WTC11 (cell line): Measurements from ENCODE around the gene FABP1. TPM values are rescaled to one million over a fixed set of nuclear protein-coding genes. Genes with fewer than 3 reads are reported as not detected.

Experiments
- ATAC-seq: fragments of 200-7000 bp; cut with Tn5 transposase; 2 replicates; pipeline ENCODE4 v1.10.0; 2021; ENCODE audit warnings: mild to moderate bottlenecking, moderate library complexity
- CTCF ChIA-PET: fragments of 300-600 bp; sonication (Branson Sonifier 250); formaldehyde crosslinking; loops from one replicate; lab custom pipeline; 2021; ENCODE audit warnings: antibody characterized with exemption; lab: Charles Lee
- POLR2A ChIA-PET: fragments of 350-600 bp; sonication (Branson Sonifier 250); formaldehyde crosslinking; loops from one replicate; lab custom pipeline; 2021; ENCODE audit warnings: antibody characterized with exemption; lab: Charles Lee
- DNase-seq: peaks from one replicate; pipeline ENCODE4 v3.0.0; 2021; ENCODE audit warnings: low spot score
- H3K27ac Mint-ChIP-seq: 2 replicates; pipeline ENCODE4 v1.8.0; 2021; ENCODE audit warnings: mixed read lengths
- H3K27me3 Mint-ChIP-seq: 2 replicates; pipeline ENCODE4 v1.8.0; 2021; ENCODE audit warnings: low read depth, mild to moderate bottlenecking, moderate library complexity, mixed read lengths
- H3K36me3 Mint-ChIP-seq: 2 replicates; pipeline ENCODE4 v1.8.0; 2021; ENCODE audit warnings: mixed read lengths
- H3K4me1 Mint-ChIP-seq: 2 replicates; pipeline ENCODE4 v1.8.0; 2022; ENCODE audit warnings: mixed read lengths
- H3K4me3 Mint-ChIP-seq: 2 replicates; pipeline ENCODE4 v1.8.0; 2021; ENCODE audit warnings: mild to moderate bottlenecking, moderate library complexity, mixed read lengths
- H3K9me3 Mint-ChIP-seq: 2 replicates; pipeline ENCODE4 v1.8.0; 2021; ENCODE audit warnings: mixed read lengths
- CREB1 ChIP-seq: sonication (generic); formaldehyde crosslinking; IDR thresholded peaks from 2 replicates; pipeline ENCODE4 v1.8.0; 2023; ENCODE audit warnings: mild to moderate bottlenecking, missing genetic modification reagents
- ELF4 ChIP-seq: sonication (generic); formaldehyde crosslinking; IDR thresholded peaks from 2 replicates; pipeline ENCODE4 v1.8.1; 2022; ENCODE audit warnings: low read depth, mild to moderate bottlenecking, moderate library complexity, missing genetic modification reagents
- EMX1 ChIP-seq: fragments of 250-450 bp; sonication (Bioruptor Pico); IDR thresholded peaks from 2 replicates; pipeline ENCODE4 v1.8.0; 2021; ENCODE audit warnings: mild to moderate bottlenecking
- ESRRA ChIP-seq: sonication (generic); formaldehyde crosslinking; IDR thresholded peaks from 2 replicates; pipeline ENCODE4 v1.8.1; 2022; ENCODE audit warnings: mild to moderate bottlenecking, missing genetic modification reagents, borderline replicate concordance
- NR1H2 ChIP-seq: sonication (generic); formaldehyde crosslinking; IDR thresholded peaks from 2 replicates; pipeline ENCODE4 v1.9.0; 2021; ENCODE audit warnings: mild to moderate bottlenecking, moderate library complexity, missing genetic modification reagents
- TCF7 ChIP-seq: sonication (generic); formaldehyde crosslinking; IDR thresholded peaks from 2 replicates; pipeline ENCODE4 v1.8.0; 2022; ENCODE audit warnings: mild to moderate bottlenecking, low read depth, missing genetic modification reagents, moderate library complexity
- TEAD4 ChIP-seq: sonication (generic); formaldehyde crosslinking; IDR thresholded peaks from 2 replicates; pipeline ENCODE4 v1.8.0; 2022; ENCODE audit warnings: mild to moderate bottlenecking, missing genetic modification reagents
- TP53 ChIP-seq: sonication (generic); formaldehyde crosslinking; IDR thresholded peaks from 2 replicates; pipeline ENCODE4 v1.8.1; 2023; ENCODE audit warnings: mild to moderate bottlenecking, missing genetic modification reagents
- ZNF219 ChIP-seq: sonication (generic); formaldehyde crosslinking; IDR thresholded peaks from 2 replicates; pipeline ENCODE4 v1.8.0; 2023; ENCODE audit warnings: missing genetic modification reagents, mild to moderate bottlenecking, borderline replicate concordance
- ZNF232 ChIP-seq: sonication (generic); formaldehyde crosslinking; IDR thresholded peaks from 2 replicates; pipeline ENCODE4 v1.8.0; 2022; ENCODE audit warnings: mild to moderate bottlenecking, missing genetic modification reagents
- ZNF263 ChIP-seq: sonication (generic); formaldehyde crosslinking; IDR thresholded peaks from 2 replicates; pipeline ENCODE4 v1.8.1; 2022; ENCODE audit warnings: low read depth, mild to moderate bottlenecking, moderate library complexity, missing genetic modification reagents
- ZNF317 ChIP-seq: sonication (generic); formaldehyde crosslinking; IDR thresholded peaks from 2 replicates; pipeline ENCODE4 v1.8.1; 2023; ENCODE audit warnings: low read depth, mild to moderate bottlenecking, moderate library complexity, missing genetic modification reagents, borderline replicate concordance
- ZNF416 ChIP-seq: fragments of 250-450 bp; sonication (Bioruptor Pico); IDR thresholded peaks from 2 replicates; pipeline ENCODE4 v1.9.0; 2021; ENCODE audit warnings: mild to moderate bottlenecking, inconsistent platforms
- total RNA-seq: library from RNA; stranded (reverse); gene quantifications from 3 replicates; pipeline ENCODE4 v1.2.3, GENCODE V29; 2021
- TF ChIP-seq, protein P1 (sequence below): sonication (generic); formaldehyde crosslinking; IDR thresholded peaks from 2 replicates; pipeline ENCODE4 v1.8.0; 2023; ENCODE audit warnings: missing genetic modification reagents
- TF ChIP-seq, protein P2 (sequence below): sonication (generic); formaldehyde crosslinking; IDR thresholded peaks from 2 replicates; pipeline ENCODE4 v1.8.1; 2022; ENCODE audit warnings: mild to moderate bottlenecking, missing genetic modification reagents, moderate library complexity, borderline replicate concordance
- TF ChIP-seq, protein P3 (sequence below): sonication (generic); formaldehyde crosslinking; IDR thresholded peaks from 2 replicates; pipeline ENCODE4 v1.8.0; 2022; ENCODE audit warnings: missing genetic modification reagents
- TF ChIP-seq, protein P4 (sequence below): sonication (generic); formaldehyde crosslinking; IDR thresholded peaks from 2 replicates; pipeline ENCODE4 v1.8.1; 2023; ENCODE audit warnings: mild to moderate bottlenecking, moderate library complexity, missing genetic modification reagents
- TF ChIP-seq, protein P5 (sequence below): sonication (generic); formaldehyde crosslinking; conservative IDR thresholded peaks from 2 replicates; pipeline ENCODE4 v1.8.1; 2023; ENCODE audit warnings: mild to moderate bottlenecking, low read depth, missing genetic modification reagents, moderate library complexity
- TF ChIP-seq, protein P6 (sequence below): sonication (generic); formaldehyde crosslinking; IDR thresholded peaks from 2 replicates; pipeline ENCODE4 v1.8.1; 2022; ENCODE audit warnings: mild to moderate bottlenecking, moderate library complexity, missing genetic modification reagents
- TF ChIP-seq, protein P7 (sequence below): sonication (generic); formaldehyde crosslinking; IDR thresholded peaks from 2 replicates; pipeline ENCODE4 v1.8.1; 2022; ENCODE audit warnings: low read depth, missing genetic modification reagents, borderline replicate concordance

The FABP1 gene
- total RNA-seq, 1 experiment from 2014 or later = 0.46 TPM

DNA sequence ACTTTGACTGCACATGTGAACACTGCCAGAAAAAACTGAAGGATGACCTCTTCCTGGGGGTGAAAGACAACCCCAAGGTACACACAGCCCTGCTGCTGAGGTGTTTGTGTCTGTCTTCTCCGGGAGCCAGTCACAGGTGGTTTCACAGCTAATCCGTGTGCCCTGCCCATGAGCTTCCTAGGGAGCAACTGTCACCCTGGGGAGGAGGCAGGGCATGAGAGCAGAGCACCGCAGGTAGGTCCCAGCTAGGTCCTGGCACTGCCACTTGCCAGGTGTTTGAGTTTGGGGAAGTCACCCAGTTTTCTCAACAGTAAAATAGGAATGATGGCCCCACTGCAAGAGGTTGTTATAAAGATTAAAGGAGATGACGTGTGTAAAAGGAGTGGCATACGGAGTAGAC, 31.2 kb downstream of the FABP1 start:
- no peaks in the 10 kb centered on the region for H3K27me3 Mint-ChIP-seq
- peaks cover 29% of the 10 kb centered on the region for H3K4me1 Mint-ChIP-seq
- no peak overlapping the region for H3K27ac Mint-ChIP-seq
- ATAC-seq = no peak
- H3K9me3 Mint-ChIP-seq = no peaks in the 10 kb centered on the region
- H3K36me3 Mint-ChIP-seq = no peaks in the 10 kb centered on the region
- no peak overlapping the region for H3K4me3 Mint-ChIP-seq
- TF ChIP-seq CREB1 (CRISPR knock-in tag) (no peak), ZNF232 (CRISPR knock-in tag) (no peak), ZNF219 (no peak), ZNF317 (no peak), TEAD4 (no peak), ZNF263 (CRISPR knock-in tag) (no peak), ESRRA (no peak), TCF7 (CRISPR knock-in tag) (no peak), NR1H2 (no peak), ELF4 (CRISPR knock-in tag) (no peak), ZNF416 (no peak), TP53 (CRISPR knock-in tag) (no peak), EMX1 (CRISPR knock-in tag) (no peak)
- TF ChIP-seq, protein P1, sequence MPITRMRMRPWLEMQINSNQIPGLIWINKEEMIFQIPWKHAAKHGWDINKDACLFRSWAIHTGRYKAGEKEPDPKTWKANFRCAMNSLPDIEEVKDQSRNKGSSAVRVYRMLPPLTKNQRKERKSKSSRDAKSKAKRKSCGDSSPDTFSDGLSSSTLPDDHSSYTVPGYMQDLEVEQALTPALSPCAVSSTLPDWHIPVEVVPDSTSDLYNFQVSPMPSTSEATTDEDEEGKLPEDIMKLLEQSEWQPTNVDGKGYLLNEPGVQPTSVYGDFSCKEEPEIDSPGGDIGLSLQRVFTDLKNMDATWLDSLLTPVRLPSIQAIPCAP (CRISPR knock-in tag) = no peak
- TF ChIP-seq, protein P2, sequence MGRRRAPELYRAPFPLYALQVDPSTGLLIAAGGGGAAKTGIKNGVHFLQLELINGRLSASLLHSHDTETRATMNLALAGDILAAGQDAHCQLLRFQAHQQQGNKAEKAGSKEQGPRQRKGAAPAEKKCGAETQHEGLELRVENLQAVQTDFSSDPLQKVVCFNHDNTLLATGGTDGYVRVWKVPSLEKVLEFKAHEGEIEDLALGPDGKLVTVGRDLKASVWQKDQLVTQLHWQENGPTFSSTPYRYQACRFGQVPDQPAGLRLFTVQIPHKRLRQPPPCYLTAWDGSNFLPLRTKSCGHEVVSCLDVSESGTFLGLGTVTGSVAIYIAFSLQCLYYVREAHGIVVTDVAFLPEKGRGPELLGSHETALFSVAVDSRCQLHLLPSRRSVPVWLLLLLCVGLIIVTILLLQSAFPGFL = no peak
- TF ChIP-seq, protein P3, sequence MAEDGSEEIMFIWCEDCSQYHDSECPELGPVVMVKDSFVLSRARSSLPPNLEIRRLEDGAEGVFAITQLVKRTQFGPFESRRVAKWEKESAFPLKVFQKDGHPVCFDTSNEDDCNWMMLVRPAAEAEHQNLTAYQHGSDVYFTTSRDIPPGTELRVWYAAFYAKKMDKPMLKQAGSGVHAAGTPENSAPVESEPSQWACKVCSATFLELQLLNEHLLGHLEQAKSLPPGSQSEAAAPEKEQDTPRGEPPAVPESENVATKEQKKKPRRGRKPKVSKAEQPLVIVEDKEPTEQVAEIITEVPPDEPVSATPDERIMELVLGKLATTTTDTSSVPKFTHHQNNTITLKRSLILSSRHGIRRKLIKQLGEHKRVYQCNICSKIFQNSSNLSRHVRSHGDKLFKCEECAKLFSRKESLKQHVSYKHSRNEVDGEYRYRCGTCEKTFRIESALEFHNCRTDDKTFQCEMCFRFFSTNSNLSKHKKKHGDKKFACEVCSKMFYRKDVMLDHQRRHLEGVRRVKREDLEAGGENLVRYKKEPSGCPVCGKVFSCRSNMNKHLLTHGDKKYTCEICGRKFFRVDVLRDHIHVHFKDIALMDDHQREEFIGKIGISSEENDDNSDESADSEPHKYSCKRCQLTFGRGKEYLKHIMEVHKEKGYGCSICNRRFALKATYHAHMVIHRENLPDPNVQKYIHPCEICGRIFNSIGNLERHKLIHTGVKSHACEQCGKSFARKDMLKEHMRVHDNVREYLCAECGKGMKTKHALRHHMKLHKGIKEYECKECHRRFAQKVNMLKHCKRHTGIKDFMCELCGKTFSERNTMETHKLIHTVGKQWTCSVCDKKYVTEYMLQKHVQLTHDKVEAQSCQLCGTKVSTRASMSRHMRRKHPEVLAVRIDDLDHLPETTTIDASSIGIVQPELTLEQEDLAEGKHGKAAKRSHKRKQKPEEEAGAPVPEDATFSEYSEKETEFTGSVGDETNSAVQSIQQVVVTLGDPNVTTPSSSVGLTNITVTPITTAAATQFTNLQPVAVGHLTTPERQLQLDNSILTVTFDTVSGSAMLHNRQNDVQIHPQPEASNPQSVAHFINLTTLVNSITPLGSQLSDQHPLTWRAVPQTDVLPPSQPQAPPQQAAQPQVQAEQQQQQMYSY (CRISPR knock-in tag) = no peak
- TF ChIP-seq, protein P4, sequence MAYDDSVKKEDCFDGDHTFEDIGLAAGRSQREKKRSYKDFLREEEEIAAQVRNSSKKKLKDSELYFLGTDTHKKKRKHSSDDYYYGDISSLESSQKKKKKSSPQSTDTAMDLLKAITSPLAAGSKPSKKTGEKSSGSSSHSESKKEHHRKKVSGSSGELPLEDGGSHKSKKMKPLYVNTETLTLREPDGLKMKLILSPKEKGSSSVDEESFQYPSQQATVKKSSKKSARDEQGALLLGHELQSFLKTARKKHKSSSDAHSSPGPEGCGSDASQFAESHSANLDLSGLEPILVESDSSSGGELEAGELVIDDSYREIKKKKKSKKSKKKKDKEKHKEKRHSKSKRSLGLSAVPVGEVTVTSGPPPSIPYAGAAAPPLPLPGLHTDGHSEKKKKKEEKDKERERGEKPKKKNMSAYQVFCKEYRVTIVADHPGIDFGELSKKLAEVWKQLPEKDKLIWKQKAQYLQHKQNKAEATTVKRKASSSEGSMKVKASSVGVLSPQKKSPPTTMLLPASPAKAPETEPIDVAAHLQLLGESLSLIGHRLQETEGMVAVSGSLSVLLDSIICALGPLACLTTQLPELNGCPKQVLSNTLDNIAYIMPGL (CRISPR knock-in tag) = no peak
- TF ChIP-seq, protein P5, sequence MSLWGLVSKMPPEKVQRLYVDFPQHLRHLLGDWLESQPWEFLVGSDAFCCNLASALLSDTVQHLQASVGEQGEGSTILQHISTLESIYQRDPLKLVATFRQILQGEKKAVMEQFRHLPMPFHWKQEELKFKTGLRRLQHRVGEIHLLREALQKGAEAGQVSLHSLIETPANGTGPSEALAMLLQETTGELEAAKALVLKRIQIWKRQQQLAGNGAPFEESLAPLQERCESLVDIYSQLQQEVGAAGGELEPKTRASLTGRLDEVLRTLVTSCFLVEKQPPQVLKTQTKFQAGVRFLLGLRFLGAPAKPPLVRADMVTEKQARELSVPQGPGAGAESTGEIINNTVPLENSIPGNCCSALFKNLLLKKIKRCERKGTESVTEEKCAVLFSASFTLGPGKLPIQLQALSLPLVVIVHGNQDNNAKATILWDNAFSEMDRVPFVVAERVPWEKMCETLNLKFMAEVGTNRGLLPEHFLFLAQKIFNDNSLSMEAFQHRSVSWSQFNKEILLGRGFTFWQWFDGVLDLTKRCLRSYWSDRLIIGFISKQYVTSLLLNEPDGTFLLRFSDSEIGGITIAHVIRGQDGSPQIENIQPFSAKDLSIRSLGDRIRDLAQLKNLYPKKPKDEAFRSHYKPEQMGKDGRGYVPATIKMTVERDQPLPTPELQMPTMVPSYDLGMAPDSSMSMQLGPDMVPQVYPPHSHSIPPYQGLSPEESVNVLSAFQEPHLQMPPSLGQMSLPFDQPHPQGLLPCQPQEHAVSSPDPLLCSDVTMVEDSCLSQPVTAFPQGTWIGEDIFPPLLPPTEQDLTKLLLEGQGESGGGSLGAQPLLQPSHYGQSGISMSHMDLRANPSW = no peak
- TF ChIP-seq, protein P6, sequence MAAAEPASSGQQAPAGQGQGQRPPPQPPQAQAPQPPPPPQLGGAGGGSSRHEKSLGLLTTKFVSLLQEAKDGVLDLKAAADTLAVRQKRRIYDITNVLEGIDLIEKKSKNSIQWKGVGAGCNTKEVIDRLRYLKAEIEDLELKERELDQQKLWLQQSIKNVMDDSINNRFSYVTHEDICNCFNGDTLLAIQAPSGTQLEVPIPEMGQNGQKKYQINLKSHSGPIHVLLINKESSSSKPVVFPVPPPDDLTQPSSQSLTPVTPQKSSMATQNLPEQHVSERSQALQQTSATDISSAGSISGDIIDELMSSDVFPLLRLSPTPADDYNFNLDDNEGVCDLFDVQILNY = no peak
- TF ChIP-seq, protein P7, sequence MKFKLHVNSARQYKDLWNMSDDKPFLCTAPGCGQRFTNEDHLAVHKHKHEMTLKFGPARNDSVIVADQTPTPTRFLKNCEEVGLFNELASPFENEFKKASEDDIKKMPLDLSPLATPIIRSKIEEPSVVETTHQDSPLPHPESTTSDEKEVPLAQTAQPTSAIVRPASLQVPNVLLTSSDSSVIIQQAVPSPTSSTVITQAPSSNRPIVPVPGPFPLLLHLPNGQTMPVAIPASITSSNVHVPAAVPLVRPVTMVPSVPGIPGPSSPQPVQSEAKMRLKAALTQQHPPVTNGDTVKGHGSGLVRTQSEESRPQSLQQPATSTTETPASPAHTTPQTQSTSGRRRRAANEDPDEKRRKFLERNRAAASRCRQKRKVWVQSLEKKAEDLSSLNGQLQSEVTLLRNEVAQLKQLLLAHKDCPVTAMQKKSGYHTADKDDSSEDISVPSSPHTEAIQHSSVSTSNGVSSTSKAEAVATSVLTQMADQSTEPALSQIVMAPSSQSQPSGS (CRISPR knock-in tag) = no peak
- CTCF ChIA-PET = interaction anchor here (1.3 to 2.5 kb wide), 2 partner anchors 36 to 63 kb away, joined by 3 to 11 read pairs; no protein-coding TSS in a partner anchor
- POLR2A ChIA-PET = no interaction called here
- no peak for DNase-seq
